ENCODE measurements around the gene HCN3.
"Not testable (repeated sequence)": the region's sequence is repeated elsewhere in the genome, so short reads cannot be mapped to it uniquely, and the experiment has no call there.

HCN3 gene

DNA sequence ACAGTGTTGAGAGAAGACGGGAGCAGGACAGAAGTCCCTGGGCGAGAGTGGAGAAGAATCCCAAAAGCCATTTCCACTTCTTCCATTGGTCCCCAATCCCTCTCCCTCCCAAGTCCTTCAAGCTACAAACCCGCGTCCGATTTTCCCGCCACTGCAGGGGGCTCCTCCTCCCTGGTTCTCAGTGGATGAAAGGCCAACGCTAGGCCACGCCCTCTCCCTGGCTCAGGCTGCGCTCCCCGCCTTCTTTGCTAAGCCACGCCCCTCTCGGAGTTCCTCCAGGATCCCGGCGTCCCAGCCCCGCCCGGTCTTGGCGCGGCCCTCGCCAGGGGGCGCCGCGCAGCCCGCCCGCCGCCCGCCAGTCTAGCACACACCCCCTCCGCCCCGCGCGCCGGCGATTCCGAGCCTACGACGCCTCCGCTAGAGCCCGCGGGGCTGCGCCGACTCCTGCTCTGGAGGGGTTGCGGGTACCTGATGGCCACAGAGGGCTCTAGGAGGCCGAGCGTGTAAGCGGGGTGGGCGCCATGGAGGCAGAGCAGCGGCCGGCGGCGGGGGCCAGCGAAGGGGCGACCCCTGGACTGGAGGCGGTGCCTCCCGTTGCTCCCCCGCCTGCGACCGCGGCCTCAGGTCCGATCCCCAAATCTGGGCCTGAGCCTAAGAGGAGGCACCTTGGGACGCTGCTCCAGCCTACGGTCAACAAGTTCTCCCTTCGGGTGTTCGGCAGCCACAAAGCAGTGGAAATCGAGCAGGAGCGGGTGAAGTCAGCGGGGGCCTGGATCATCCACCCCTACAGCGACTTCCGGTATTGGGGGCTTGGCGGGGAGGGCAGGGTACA, at the start of gene HCN3:
Gene HCN3 (plus strand): TSS at position 394 of the 832 bp plus-strand sequence. CDS start 128 bp downstream, at position 522.
- DNase-seq = peak; percentile 96

DNA sequence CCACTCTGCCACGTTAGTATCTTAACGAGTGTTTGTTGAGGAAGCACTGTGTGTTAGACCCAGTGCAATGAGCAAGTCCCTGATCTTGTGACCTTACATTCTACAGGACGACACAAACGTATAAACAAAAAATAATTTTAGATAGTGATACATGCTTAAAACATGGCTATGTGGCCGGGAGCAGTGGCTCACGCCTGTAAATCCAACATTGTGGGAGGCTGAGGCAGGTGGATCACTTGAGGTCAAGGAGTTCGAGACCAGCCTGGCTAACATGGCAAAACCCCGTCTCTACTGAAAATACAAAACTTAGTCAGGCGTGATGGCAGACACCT, 49.2 kb upstream of the HCN3 start:
- no peak for DNase-seq

DNA sequence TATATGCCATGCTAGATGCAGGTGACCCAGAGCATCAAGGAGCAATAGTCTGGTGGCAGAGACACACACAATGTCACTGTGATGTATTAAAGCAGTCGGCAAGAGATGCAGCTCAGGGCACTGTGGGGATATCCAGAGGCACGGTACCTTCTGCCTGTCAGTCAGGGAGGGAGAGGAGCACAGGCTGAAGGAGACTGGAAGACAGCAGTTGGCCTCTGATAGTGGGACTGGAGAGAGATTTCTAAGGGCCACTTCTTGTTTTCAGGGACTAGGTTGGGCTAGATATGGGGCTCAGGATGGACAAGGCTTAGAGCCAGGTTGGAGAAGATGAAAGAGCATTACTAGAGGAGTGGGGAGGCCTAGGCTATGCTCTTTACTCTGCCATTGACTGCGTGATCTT, 46.0 kb upstream of the HCN3 start:
- not testable (repeated sequence) for DNase-seq

DNA sequence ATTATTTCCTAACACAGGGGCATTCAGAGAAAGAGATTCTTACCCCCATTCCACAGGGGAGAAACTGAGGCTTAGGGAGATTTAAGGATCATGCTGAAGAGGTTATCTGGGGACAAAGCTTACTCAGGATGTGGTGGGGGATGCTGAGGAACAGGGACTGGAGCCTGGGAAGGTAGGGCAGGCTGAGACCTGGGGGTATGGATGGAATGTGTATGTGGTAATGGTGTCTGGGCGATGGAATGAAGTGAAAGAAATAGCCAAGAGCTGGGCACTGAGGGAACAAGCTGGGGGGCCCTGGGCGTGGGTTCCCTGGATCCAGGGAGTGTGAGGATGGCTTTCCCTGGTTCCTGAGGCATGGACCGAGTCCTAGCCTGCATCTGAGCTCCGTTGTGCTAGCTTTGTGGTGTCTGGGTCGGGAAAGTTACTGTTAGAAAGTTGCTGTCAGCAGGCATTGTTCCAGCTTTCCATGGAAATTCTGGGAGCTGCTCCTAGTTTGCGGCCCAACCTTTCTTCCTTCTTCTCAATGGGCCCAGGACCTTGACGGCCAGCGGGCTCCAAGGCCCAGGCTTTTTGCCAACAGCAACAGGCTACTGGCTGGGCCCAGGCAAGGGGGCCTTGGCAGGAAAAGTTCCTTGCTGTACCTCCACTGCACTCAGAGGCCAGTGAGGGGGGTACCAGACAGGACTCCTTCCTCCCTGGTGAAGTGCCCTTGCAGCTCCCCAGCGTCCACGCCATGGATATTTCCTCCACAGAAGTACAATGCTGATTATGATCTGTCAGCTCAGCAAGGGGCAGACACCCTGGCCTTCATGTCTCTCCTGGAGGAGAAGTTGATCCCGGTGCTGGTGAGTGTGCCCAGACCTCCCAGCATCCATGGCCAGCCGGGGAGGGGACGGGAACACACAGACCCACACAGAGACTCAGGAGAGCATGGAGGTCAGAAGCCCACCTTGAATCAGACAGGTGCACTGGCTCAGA, 45.0 kb upstream of the HCN3 start:
- DNase-seq = not testable (repeated sequence)

DNA sequence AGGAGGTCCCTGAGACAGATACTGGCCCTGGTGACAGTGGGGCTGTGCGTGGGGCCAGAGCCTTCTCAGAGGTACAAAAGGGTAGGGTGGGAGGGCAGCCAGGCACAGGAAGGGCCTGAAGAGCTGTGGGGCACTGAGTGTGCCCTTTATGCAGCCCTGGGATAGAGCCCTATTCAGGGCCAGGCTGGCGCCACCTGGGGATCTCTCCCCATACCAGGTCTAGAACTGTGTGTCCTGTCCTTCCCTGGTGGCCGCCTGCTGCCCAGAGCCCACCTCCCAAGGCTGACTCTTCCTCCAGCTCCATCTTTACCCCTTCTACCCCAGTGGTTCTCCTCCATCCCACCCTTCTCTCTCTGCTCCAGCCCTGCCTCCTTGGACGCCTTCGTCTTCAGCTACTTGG, 43.8 kb upstream of the HCN3 start:
- DNase-seq = not testable (repeated sequence)

DNA sequence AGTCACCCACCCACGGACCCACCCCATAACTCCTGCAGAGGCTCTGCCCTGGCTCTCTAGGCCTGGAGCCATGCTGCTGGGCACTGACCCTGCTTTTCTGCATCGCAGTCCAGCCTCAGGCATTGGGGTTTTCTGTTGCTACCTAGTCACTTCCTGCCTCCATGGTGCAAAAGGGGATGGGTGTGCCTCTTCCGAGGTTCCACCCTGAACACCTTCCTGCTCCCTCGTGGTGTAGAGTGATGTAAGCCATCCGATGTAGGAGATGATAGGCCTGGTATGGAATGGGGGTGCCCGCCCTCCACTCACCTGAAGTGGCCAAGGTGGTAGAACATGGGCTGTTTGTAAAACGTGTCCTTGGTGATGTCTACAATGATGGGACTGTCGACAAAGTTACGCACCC, 41.9 kb upstream of the HCN3 start:
- DNase-seq = peak; percentile 38

DNA sequence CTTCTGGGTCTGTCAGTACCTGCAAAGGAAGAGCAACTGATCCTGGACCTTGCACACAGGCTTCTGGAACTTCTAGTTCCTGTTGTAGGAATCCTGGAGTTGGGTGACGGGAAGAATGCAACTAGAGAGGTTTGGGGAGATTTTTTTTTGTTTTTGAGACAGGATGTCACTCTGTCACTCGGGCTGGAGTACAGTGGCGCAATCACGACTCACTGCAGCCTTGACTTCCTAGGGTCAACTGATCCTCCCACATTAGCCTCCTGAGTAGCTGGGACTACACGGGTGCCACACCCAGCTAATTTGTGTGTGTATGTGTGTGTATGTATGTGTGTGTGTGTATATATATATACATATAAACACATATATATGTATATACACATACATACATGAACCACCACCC, 40.8 kb upstream of the HCN3 start:
- no peak for DNase-seq

DNA sequence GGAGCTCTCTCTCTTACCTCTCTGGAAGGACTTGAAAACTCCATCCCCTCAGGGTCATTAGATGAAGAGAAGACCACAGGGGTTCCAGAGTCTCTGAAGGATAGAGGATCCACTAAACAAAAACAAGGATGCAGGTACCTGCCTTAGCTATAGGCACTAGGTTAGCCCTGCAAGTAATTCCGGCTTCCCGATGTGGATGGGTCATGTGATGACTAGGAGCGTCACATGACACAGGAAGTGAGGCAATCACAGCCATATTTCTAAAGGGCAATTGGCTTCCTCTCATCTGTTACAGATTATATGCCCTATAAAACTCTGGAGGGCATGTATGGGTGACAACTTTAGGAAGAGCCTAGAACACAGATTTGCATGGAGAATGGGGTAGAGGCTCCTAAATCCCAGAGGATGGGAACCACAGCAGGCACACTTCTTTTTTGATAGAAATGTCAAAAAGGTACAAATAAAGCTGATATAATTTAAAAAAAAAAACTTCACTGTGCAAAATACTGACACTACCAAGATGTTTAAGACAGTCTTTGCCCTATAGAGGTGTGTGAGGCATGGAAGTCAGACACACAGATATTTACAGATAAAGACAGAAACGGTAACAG, 36.1 kb upstream of the HCN3 start:
- peak; percentile 83 for DNase-seq

DNA sequence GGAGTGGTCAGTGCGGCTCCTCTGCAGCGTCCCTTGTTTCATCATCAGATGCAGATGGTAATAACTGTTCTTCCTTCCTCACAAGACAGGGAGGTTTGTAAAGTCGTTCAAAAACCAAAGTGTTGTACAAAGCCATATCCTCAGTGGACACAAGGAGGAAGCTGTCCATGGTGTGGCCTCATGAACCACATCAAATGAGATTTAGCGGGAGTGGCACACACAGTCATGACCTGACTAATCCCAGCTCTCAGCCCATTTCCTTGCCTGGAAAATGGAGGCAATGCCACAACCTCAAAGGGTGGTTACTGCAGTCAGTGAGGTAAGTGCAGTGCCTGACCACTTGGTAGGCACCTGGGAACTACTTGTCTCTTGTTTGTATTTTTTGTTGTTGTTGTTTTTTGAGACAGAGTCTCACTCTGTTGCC, 35.4 kb upstream of the HCN3 start:
- DNase-seq = peak; percentile 25

DNA sequence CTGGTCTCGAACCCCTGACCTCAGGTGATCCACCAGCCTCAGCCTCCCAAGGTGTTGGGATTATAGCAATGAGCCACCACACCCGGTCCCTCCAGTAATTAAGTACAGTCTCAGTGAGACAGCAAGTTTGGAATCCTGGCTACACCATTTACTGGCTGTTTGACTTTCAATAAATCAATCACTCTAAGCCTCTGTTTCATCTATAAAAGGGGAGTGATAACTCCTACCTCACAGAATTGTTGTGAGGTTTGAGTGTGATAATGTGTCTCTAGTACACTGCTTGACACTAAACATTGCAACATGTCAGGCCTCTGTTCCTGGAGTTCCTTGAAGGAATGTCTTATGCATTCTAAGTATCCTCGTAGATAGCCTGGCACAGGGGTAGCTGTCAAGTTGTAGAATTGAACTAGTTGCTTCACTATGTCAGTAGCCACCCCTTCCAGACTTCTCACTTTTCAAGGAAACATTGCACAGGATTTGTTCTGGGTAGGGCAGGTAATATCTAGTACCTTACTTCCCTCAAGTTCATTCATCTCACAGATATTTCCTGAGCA, 34.4 kb upstream of the HCN3 start:
- DNase-seq = no peak

DNA sequence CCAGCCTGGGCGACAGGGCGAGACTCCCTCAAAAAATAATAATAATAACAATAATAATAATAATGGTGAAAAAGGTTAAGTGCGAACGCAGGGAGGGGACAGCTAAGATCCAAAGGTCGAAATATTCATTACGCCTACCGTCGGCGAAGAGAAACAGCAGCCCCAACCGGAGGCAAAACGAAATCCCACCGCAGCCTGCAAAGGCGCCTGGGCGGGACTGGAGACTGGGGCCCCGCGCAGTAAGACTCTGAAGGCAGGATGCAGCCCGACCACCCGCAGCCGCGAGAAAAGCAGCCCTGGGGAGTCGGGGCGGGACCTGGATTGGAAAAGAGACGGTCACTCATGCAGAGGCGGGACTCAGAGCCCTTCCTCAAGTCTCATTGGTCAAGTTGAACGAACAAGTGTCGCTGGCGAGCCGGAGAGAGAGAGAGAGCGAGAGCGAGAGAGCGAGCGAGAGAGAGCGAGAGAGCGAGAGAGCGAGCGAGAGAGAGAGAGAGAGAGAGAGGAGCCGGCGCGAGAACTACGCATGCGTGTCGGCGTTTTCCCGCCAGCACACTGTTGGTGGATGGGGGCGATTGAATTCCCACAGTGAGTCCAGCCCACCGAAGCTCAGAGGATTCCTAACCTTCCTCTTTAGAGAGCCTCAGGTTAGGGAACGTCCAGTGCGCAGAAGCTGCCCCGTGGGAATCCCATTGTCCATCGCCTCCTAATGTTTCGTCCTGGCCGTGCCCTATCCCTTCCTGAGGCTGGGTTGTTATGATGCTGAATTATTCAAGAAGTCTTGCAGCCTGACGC, 32.7 kb upstream of the HCN3 start:
- peak; percentile 98 for DNase-seq

DNA sequence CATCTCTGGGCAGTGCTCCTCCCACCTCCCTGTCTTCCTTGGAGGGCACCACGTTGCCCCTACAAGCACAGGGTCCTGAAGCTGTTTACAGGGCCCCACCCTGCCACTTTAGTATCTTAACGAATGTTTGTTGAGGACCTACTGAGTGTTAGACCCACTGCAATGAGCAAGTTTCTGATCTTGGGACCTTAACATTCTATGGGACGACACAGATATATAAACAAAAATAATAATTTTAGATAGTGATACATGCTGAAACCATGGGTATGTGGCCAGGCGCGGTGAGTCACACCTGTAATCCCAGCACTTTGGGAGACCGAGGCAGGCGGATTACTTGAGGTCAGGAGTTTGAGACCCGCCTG, 32.1 kb upstream of the HCN3 start:
- no peak for DNase-seq

DNA sequence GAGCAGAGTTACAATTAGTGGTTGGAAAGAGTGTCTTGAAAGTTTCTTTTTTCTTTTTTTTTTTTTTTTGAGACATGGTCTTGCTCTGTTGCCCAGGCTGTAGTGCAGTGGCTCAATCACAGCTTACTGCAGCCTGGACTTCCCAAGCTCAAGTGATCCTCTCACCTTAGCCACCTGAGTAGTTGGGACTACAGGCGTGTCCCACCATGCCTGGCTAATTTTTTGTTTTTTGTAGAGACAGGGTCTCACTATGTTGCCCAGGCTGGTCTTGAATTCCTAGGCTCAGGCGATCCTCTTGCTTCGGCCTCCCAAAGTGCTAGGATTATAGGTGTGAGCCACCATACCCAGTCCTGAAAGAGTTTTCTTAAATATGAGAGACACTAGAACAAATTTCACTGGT, 30.5 kb upstream of the HCN3 start:
- DNase-seq = not testable (repeated sequence)

DNA sequence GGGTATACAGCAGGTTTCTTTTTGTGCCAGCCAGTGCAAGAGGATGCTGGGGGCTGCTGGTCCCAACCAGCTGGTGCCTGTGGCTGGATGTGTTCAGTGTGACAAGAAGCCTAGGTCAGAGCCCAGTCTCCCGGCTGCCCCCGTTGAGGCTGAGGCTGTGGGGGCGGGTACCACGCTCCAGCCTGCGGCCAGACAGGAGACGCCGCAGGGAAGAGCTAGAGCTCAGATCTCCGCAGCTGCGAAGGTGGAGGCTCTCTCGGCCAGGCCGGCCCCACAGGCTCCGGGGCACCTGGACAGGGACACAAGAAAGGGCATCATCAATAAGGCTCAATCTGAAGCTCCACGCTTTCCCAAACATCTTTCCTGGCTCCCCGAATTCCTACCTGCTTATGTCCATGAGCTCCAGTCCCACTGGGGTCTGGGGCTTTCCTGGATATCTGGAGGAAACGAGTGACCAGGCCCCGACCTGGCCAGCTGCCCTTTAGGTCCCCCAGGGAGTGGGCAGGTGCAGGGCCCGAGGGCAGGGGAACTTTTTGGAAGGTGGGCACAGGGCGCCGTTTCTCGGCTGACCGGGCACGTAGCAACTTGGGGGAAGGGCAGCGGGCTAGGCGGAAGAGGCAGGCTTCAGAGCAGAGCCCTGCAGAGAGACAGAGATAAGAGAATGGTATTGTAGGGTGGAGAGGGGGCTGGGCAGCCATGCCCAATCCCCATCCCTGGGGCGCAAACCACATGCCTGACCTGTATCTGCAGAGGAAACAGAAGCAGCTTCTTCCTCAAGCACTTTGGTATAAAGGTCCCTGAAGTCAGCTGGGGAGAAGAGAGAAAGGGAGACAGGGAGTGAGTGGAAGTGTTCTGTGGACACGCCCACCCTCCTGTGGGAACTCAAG, 29.4 kb upstream of the HCN3 start:
- no peak for DNase-seq

DNA sequence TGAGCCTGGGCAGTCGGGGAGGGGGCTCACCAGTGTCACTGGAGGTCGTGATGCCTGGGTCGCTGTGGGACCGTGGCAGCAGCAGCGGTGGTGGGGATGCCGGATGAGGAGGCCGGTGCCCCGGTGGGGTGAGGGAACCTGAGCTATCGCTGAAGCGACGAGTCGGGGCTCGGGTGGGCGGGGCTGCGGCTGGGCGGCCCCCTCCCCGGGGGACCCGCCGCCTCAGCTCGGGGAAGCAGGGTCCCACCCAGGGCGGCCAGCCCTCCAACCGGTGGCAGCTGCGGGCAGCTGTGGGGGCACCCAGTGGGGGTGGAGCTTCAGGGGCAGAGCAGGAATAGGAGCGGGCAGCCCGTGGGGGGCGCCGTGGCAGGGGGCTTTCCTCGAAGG, 27.0 kb upstream of the HCN3 start:
- peak; percentile 24 for DNase-seq

DNA sequence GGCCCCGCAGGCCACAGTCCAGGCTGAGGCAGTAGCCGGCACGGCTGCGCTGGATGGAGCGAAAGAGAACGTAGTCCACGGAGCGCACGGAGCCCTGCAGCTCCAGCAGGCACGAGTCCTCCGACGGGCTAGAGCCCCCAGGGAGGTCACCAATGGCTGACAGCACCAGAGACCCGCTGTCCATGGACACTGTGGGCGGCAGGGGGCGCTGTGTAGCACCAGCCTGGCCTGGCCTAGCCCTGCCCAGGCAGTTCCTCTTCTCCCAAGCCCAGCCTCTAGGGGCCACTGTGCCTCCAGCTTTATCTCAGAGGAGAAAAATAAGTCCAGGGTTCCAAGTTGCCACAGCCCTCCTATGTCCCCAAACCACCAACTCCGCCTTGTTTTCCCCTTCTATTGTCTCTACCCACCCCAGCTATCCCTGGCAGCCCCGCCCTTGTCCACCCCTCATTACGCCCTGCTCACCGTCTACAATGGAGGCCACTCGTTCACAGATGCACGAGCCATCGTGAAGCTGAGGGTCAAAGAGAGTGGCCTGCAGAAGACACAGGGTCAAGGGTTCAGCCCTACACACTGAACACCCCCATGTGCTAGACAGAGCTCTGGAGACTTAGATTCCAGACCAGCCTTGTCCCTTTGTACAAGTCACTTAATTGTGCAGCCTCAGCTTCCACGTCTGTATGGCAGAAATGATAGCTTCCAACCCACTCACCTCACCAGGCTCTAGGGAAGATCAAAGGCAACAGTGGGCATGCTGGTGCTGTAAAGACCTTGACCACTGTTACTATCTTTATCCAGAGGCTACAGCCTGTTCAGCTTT, 26.4 kb upstream of the HCN3 start:
- DNase-seq = peak; percentile 95

DNA sequence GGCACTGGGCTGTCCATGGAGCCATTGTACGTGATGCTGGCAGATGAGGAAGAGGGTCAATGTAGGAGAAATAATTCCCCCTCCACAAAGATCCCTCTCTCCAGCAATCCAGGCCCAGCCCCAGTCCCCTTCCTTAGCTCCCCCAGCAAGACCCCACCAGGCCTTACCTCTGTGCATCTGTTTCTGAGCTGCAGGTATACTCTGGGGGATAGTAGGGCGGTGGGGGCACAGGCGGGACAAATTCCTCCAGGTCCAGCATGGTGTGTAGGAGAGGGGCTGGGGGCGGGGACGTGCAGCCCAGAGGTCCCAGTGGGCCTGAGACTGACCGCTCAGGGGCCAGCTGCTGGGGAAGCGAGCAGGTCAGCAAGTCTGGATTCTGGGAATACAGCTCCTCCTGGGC, 25.7 kb upstream of the HCN3 start:
- DNase-seq = no peak

DNA sequence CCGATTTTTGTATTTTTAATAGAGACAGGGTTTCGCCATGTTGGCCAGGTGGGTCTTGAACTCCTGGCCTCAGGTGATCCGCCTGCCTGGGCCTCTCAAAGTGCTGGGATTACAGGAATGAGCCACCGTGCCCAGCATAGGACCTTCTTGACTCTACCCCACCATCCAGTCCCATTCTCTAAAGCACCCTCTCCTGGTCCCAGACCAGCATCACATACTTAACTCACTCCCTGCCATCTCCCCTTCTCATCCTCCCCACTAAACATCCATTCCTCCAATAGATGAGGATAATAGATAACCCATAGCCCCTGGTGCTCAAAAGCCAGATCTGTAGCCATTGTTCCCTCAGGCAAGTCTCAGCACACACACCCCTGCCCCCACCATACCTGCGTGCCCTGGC, 24.1 kb upstream of the HCN3 start:
- no peak for DNase-seq

DNA sequence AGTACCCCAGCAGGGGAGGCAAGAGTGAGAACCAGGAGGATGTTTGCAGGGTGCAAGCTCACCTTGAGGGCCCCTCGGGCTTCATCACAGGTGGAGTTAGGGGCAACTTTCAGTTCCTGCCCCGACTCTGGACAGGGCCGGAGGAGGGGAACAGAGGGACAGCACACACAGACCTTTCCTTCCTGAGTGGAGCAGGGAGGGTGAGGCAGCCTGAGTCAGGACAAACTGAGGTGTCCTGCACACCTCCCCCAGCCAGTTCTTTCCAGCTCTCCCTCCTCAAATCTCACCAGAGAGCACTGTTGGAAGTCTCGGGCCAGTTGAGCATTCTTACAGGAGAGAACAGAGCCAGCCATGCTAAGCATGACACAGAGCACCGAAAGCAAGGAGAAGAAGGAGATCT, 23.5 kb upstream of the HCN3 start:
- no peak for DNase-seq

DNA sequence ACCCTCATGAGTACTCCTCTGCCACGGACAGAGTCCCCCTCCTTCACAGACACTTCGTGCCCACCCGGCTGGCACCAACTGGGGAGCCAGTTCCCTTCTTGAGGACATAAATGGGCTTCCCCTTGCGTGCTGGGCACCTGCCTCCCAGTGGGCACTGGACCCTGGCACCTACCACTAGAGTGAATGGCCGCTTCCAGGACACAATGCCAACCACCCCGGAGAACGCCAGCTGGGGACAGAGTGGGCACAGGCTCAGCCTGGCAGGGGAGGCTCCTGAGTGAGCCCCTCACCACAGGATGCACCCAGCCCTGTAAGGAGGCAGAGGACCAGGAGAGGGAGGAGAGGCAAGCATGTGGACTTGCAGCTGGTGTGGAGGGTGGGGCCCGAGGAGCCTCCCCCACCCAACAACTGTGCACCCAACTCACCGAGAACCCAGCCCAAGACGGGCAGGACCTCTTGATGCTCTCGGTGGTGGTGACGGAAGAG, 23.0 kb upstream of the HCN3 start:
- no peak for DNase-seq

Data from CD4-positive, alpha-beta T cell treated with Interleukin-10 for 1 hour (primary cell).